Ascending aorta (tissue), 2 donors: ENCODE measurements around the gene IGF2R. TPM values are rescaled to one million over a fixed set of nuclear protein-coding genes. Genes with fewer than 3 reads are reported as not detected.

Source experiments
- DNase-seq, 2 donors: peaks; one replicate each; pipeline ENCODE4 v3.0.0-alpha.2; 2019; ENCODE audit warnings: low spot score in 2 of 2
- H3K27ac ChIP-seq, 2 donors: fragments of 200-600 bp; sonication (generic); one replicate each; pipeline ENCODE4 v1.5.1; 2016 to 2017; ENCODE audit warnings: mild to moderate bottlenecking in 1 of 2
- H3K27me3 ChIP-seq: fragments of 200-600 bp; sonication (generic); one replicate; pipeline ENCODE4 v1.5.1; 2017
- H3K36me3 ChIP-seq, 2 donors: fragments of 200-600 bp; sonication (generic); one replicate each; pipeline ENCODE4 v1.5.1; 2016
- H3K4me1 ChIP-seq, 2 donors: fragments of 200-600 bp; sonication (generic); one replicate each; pipeline ENCODE4 v1.5.1; 2016 to 2017; ENCODE audit warnings: mild to moderate bottlenecking in 1 of 2
- H3K4me3 ChIP-seq, 2 donors: fragments of 200-600 bp; sonication (generic); one replicate each; pipeline ENCODE4 v1.5.1; 2016 to 2017; ENCODE audit warnings: mild to moderate bottlenecking in 1 of 2
- H3K9me3 ChIP-seq, 2 donors: fragments of 200-600 bp; sonication (generic); one replicate each; pipeline ENCODE4 v1.5.1; 2016
- intact Hi-C: fragments of 100-400 bp; cut with DNase I; formaldehyde crosslinking; loops from one replicate; pipeline ENCODE4 v1.15.1; 2023
- total RNA-seq: library from RNA; depleted of rRNA; stranded (reverse); fragments of >200 nt; gene quantifications from one replicate; pipeline ENCODE4 v1.1.0, GENCODE V29; 2016
- TF ChIP-seq, protein P1 (sequence below), 3 experiments: fragments of 200-600 bp in 2 of 3; fragments of 450-650 bp in 1 of 3; sonication (generic) in 2 of 3; IDR thresholded peaks; one replicate each; pipeline ENCODE4 v1.5.1; 2016 to 2019; ENCODE audit warnings: antibody characterized with exemption in 3 of 3, mild to moderate bottlenecking in 1 of 3, moderate library complexity in 1 of 3

Gene IGF2R
- total RNA-seq, 1 donor from 2014 or later, result 104 TPM

DNA sequence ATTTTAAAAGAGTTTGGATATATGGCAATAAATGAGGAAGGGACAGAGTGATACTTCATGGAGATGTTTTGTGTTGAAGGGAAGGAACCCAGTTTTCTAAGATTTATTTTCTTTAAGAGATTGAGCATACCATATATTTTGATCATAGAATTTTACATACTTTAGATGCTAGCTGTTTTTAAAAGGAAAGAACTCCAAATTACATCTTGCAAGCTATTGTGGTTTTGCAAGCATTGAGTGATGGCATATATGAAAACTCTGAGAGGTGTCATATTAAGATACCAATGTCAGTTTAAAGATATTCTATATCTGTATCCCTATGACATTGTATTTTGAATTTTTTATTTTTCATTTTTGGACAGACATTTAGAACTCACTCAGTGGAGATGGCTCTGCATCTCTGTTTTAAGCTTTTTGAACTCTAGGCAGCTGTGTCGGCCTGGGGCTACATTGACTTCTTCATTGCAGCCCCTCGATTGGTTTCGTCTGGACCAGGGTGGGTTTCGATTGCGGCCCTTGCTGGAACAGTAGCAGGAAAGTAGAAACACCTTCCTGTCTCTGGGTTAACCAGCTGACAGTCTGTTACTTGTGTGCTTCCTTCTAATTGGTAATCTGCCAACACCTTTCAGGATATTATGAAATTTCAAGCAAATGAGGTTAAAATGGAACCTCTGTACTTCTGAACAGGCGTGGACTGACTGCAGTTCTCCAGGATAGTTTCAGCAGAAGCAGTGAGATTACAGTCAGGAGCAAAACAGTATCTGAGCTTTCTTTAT lies 14.0 kb downstream of the IGF2R start:
- no peaks in the 10 kb centered on the region for H3K9me3 ChIP-seq
- DNase-seq, result no peak
- peaks cover 27 to 48% of the 10 kb centered on the region in 2 donors for H3K4me1 ChIP-seq
- H3K27ac ChIP-seq, result peak overlapping the region; percentile 16 to 73
- no peaks in the 10 kb centered on the region for H3K27me3 ChIP-seq
- intact Hi-C loops, result no loop called here
- TF ChIP-seq, protein P1, sequence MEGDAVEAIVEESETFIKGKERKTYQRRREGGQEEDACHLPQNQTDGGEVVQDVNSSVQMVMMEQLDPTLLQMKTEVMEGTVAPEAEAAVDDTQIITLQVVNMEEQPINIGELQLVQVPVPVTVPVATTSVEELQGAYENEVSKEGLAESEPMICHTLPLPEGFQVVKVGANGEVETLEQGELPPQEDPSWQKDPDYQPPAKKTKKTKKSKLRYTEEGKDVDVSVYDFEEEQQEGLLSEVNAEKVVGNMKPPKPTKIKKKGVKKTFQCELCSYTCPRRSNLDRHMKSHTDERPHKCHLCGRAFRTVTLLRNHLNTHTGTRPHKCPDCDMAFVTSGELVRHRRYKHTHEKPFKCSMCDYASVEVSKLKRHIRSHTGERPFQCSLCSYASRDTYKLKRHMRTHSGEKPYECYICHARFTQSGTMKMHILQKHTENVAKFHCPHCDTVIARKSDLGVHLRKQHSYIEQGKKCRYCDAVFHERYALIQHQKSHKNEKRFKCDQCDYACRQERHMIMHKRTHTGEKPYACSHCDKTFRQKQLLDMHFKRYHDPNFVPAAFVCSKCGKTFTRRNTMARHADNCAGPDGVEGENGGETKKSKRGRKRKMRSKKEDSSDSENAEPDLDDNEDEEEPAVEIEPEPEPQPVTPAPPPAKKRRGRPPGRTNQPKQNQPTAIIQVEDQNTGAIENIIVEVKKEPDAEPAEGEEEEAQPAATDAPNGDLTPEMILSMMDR (IDR thresholded peaks at IDR 0.05), result no peak
- no peak overlapping the region for H3K4me3 ChIP-seq
- no peaks in the 10 kb centered on the region for H3K36me3 ChIP-seq

DNA sequence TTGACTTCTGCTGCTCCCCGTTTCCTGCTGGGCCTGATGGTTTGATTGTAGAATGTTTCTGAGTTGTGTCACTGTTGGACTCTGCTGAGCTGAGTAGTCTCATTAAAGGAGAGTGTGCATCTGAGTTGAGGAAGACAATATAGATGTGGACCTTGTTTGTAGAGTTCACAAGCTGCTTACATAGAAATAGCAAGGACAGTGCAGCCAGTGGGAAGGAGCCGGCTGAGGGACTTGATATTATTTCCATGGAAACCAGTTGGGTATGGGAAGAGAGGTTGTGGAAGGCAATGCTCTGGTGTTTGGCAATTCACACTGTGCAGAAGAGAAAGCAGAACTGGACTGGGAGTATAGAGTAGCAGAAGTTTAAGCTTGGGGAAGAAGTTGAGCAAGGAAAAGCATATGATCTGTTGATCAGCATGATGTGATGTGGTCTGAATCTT lies 14.8 kb downstream of the IGF2R start:
- H3K4me1 ChIP-seq, result peaks cover 21 to 41% of the 10 kb centered on the region in 2 donors
- TF ChIP-seq, protein P1 (IDR thresholded peaks at IDR 0.05), result no peak
- no peak overlapping the region for H3K4me3 ChIP-seq
- no peak for DNase-seq
- peak overlapping the region in 1 of 2 donors; percentile 16 for H3K27ac ChIP-seq
- H3K27me3 ChIP-seq, result no peaks in the 10 kb centered on the region
- no peaks in the 10 kb centered on the region for H3K36me3 ChIP-seq
- H3K9me3 ChIP-seq, result no peaks in the 10 kb centered on the region
- intact Hi-C loops, result no loop called here

DNA sequence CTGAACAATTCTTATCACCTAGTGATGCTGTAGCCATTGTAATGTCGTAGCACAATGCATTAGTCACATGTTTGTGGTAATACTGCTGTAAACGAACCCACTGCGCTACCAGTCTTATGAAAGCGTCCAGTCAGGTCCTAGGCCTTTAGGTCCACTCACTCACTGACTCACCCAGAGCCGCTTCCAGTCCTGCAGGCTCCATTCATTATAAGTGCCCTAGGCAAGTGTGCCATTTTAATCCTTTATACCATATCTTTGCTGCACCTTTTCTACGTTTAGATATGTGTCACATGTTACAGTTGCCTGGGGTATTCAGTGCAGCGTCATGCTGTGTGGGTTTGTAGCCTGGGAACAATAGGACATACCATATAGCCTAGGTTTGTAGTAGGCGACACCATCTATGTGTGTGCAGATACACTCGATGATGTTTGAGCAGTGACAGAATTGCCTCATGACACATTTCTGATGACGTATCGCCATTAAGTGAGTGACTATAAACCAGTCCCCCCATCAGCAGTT lies 15.4 kb downstream of the IGF2R start:
- TF ChIP-seq, protein P1 (IDR thresholded peaks at IDR 0.05), result no peak
- intact Hi-C loops, result no loop called here
- no peak overlapping the region for H3K4me3 ChIP-seq
- no peak overlapping the region for H3K27ac ChIP-seq
- no peaks in the 10 kb centered on the region for H3K9me3 ChIP-seq
- peaks cover 20 to 42% of the 10 kb centered on the region in 2 donors for H3K4me1 ChIP-seq
- no peaks in the 10 kb centered on the region for H3K36me3 ChIP-seq
- DNase-seq, result no peak
- no peaks in the 10 kb centered on the region for H3K27me3 ChIP-seq

DNA sequence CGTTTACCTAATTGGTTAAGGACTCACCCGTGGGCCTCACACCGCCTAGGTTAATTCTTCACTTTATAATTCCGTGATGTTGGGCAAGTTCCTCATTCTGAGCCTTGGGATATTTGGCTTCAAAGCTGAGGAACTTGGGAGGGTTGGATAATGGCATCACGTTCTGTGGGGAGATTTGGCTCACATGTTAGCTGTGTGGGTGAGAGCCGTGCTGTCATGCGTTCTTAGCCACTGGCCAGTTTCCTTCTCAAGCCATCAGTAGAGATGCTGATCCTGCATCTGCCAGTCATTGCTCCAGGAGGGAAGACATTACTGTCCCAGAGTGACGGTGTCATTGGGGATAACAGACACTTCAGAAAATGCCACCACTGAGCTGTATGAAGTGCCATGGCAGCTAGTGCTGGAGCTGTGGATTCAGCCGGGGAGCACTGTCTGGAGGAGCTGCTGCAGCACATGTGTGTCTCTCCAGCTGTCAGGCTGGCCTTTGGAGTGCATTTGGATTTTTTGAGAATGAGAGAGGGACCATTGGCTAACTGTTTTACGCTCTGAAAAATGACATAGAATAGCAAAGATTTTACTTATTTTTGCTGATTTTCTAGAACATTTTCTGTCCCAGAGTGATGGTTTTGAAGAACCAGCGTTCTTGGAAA lies 16.5 kb downstream of the IGF2R start:
- no peak for DNase-seq
- no peaks in the 10 kb centered on the region for H3K36me3 ChIP-seq
- H3K27me3 ChIP-seq, result no peaks in the 10 kb centered on the region
- peaks cover 20 to 48% of the 10 kb centered on the region in 2 donors for H3K4me1 ChIP-seq
- TF ChIP-seq, protein P1 (IDR thresholded peaks at IDR 0.05), result no peak
- H3K4me3 ChIP-seq, result no peak overlapping the region
- no peaks in the 10 kb centered on the region for H3K9me3 ChIP-seq
- intact Hi-C loops, result no loop called here
- H3K27ac ChIP-seq, result peak overlapping the region in 1 of 2 donors; percentile 8

DNA sequence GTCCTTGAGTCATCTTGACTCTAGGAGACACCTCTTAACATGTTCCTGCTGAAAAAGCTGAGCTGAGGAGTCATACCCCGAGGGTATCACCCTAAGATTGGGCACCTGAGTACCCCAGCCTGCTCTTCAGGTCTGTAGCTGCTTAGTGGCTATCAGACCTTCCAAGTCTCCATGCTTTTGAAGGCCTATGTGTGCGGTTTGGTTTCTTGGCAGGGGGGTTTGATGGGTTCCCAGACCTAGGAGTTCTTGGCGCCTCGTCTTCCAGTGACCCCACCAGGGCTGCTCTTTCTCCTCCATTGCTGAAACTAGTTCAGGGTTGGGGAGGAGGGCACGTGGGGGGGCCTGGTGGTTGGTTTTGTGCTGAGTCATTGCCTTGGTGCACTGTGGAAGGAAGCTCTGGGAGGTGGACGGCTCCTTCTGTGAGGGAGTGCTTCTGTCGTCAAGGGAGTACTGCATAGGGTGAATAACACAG lies 20.1 kb downstream of the IGF2R start:
- intact Hi-C loops, result no loop called here
- H3K27me3 ChIP-seq, result no peaks in the 10 kb centered on the region
- DNase-seq, result no peak
- TF ChIP-seq, protein P1 (IDR thresholded peaks at IDR 0.05), result no peak
- no peak overlapping the region for H3K4me3 ChIP-seq
- H3K4me1 ChIP-seq, result peaks cover 0 to 18% of the 10 kb centered on the region in 2 donors
- no peaks in the 10 kb centered on the region for H3K9me3 ChIP-seq
- peaks cover 0 to 14% of the 10 kb centered on the region in 2 donors for H3K36me3 ChIP-seq
- H3K27ac ChIP-seq, result no peak overlapping the region
